GM19025 (cell line): ENCODE results near the gene TRIM73.
A peak's percentile ranks its signal among the peaks of the same experiment; 100 is the strongest.
"Not testable (repeated sequence)": the region's sequence is repeated elsewhere in the genome, so short reads cannot be mapped to it uniquely, and the experiment has no call there.

ENCODE experiments used
- ATAC-seq: cut with Tn5 transposase; IDR thresholded peaks from one replicate; pipeline ENCODE4 v1.9.1; 2021; ENCODE audit warnings: mild to moderate bottlenecking, low read depth, moderate library complexity; ENCODE audit not compliant: unreplicated experiment

The TRIM73 gene

GRCh38 chr7:75395329-75395728 lies at the start of gene TRIM73:
TRIM73 (plus strand) TSS chr7:75395629; CDS start chr7:75398934, 3,305 bp downstream.
- not testable (repeated sequence) for ATAC-seq

GRCh38 chr7:75358671-75359541 lies 36.5 kb upstream of the TRIM73 start:
- ATAC-seq: peak; percentile 49

GRCh38 chr7:75359542-75359848 lies 35.9 kb upstream of the TRIM73 start:
- ATAC-seq: peak; percentile 38

DNA sequence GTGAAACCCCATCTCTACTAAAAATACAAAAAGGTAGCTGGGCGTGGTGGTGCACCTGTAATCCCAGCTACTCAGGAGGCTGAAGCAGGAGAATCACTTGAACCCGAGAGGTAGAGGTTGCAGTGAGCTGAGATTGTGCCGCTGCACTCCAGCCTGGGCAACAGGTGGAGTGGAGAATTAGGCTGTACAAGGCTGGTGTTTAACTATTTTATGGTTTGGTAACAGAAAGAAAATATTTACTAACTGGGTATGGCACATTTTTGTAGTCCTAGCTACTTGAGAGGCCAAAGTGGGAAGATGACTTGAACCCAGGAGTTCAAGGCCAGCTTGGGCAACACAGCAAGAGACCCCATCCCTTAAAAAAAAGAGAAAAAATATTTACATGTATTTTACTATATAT lies 31.4 kb upstream of the TRIM73 start:
- ATAC-seq: not testable (repeated sequence)

DNA sequence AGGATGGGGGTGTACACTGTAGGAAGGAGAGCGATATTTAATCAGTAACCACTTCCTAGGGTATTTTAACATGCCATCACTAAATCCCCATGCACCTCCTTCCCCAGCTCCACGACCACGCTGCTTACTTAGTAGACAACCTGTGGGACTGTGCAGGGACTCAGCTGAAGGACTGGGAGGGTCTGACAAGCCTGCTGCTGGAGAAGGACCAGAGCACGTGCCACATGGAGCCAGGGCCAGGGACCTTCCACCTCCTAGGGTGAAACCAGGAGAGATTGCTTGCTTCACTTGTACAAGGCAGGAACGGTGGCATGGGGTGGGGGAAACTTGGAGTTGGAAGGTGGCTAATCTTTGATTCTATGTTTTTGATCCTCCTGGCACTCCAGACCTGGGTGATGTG lies 28.8 kb upstream of the TRIM73 start:
- not testable (repeated sequence) for ATAC-seq

DNA sequence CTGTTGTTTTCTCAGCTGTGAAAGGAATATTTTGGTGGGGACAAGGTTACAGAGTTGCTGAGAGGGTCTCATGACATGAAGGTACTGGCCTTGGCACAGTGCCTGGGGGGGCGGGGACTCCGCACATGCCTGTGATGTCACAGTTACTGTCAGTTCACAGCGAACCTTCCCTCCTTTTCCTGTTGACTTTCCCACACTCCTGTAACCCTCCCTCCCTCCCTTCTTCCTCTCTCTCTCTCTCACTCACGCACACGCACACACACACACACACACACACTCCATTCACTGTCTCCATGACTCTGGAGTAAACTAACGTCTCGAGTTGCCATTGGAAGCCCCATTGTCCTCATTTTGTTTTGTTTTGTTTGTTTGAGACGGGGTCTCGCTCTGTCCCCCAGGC lies 28.1 kb upstream of the TRIM73 start:
- ATAC-seq: not testable (repeated sequence)

- ATAC-seq: not testable (repeated sequence)
Measured at GRCh38 chr7:75374144-75374518, 21.3 kb upstream of the TRIM73 start.

GRCh38 chr7:75374519-75375317 lies 20.7 kb upstream of the TRIM73 start:
- ATAC-seq: not testable (repeated sequence)

DNA sequence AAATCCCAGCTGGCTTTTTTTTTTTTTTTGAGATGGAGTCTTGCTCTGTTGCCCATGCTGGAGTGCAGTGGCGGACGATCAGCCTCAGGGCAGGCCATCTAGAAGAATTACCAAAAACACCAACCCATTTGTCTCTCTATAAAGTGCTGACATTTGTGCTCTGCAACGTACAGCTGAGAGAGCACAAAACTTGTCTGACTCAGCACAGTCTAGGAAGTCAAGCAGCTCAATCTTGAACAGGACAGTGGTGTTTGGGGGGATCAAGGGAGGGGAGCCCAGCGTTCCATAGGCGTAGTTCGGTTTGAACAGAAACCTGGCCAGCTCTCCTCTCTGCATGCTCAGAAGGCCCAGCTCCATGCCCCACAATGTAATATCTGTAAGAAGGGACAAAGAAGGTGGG lies 2.2 kb upstream of the TRIM73 start:
- not testable (repeated sequence) for ATAC-seq

GRCh38 chr7:75397865-75398264 lies 2.4 kb downstream of the TRIM73 start:
- ATAC-seq: not testable (repeated sequence)

DNA sequence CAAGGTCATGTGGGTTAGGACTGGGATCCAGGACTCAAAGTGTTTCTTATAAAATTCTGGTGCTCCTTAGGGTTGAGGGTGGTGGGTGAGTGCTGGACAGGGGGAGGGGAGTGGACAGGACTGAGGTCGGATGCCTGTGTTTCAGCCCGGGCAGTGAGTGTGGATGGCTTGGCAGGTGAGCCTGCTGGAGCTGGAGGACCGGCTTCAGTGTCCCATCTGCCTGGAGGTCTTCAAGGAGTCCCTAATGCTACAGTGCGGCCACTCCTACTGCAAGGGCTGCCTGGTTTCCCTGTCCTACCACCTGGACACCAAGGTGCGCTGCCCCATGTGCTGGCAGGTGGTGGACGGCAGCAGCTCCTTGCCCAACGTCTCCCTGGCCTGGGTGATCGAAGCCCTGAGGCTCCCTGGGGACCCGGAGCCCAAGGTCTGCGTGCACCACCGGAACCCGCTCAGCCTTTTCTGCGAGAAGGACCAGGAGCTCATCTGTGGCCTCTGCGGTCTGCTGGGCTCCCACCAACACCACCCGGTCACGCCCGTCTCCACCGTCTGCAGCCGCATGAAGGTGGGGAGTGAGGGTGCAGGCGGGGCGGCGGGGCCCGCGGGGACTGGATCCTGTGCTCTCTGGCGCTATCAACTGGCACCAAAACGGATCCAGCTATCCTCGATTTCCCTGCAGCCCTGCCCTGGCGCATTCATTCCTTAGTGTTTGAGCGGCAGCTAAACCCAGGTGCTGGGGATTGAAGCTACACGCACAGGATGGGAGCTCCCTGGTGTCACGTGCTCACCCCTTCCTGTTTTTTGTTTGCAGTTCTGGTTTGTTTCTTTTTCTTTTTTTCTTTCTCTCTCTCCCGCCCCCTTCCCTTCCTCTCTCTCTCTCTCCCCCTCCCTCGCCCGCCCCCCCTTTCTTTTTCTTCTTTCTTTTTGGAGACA lies 3.6 kb downstream of the TRIM73 start:
- not testable (repeated sequence) for ATAC-seq

DNA sequence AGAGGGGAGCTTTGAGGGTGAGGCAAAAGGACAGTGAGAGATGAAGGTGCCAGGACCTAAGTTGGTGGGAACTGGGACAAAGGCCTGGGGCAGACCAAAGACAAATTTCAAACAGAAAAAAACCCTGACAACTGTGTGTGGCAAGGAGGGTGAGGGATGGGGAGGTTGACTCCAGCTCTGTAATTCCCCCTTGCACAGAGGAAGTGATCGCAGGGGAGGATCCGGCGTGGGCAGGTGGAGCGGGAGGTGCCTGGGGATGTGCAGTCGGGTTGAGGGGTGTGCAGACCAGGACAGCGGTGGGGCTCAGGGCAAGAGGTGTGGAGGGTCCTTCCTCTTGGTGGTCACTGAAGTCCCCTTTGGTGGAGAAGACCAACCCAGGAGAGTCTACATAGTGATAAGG lies 5.1 kb downstream of the TRIM73 start:
- not testable (repeated sequence) for ATAC-seq

- ATAC-seq: not testable (repeated sequence)
Measured at GRCh38 chr7:75403455-75404443, 8.3 kb downstream of the TRIM73 start.

DNA sequence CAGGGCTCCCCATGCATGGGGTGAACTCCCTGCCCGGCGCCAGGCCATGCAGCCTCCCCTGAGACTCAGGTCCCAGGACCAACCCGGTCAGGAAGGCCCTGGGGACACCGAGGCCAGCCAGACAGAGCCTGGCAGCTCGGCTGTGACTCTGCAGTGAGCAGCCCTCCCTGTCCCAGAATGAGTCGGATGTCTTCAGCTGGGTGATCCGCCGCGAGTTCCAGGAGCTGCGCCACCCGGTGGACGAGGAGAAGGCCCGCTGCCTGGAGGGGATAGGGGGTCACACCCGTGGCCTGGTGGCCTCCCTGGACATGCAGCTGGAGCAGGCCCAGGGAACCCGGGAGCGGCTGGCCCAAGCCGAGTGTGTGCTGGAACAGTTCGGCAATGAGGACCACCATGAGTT lies 9.2 kb downstream of the TRIM73 start:
- not testable (repeated sequence) for ATAC-seq

GRCh38 chr7:75409880-75410822 lies 14.7 kb downstream of the TRIM73 start:
- ATAC-seq: peak; percentile 85

DNA sequence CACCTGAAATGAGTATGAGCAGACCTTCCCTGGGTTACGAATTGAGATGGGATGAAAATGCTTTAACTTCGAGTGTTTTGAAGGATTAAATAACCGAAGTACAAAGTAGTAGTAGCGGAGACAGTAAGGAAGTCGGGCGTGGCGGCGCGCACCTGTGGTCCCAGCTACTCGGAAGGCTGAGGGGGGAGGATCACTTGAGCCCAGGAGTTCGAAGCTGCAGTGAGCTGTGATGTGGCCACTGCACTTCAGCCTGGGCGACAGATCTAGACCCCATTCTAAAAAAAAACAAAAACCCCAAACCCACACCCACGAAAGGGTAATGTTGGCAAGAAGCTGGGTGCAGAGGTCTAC lies 15.4 kb downstream of the TRIM73 start:
- ATAC-seq: not testable (repeated sequence)

GRCh38 chr7:75414204-75414603 lies 18.8 kb downstream of the TRIM73 start:
- not testable (repeated sequence) for ATAC-seq

- not testable (repeated sequence) for ATAC-seq
Measured at GRCh38 chr7:75414708-75415427, 19.4 kb downstream of the TRIM73 start.
